Measurements from ENCODE around the gene SURF2.

SURF2 gene

GRCh38 chr9:133408042-133408441 lies 51.7 kb downstream of the SURF2 start:
- no peak overlapping the region for H3K4me3 ChIP-seq (ENCODE audit: low read length, poor library complexity, severe bottlenecking)
- peaks cover 70% of the 10 kb centered on the region; the same call in 1 of the 2 replicates for H3K36me3 ChIP-seq (ENCODE audit: insufficient read depth, low read length)
- no peaks in the 10 kb centered on the region for H3K4me1 ChIP-seq (ENCODE audit: insufficient read depth, low read length, poor library complexity, severe bottlenecking)
- no peak overlapping the region for H3K4me2 ChIP-seq (ENCODE audit: low read depth, low read length, poor library complexity, severe bottlenecking)
- no peaks in the 10 kb centered on the region for H3K9me2 ChIP-seq (replicated peaks; ENCODE audit: low read depth, low read length)
- H3K9me3 ChIP-seq (ENCODE audit: insufficient read depth, low read depth, low read length) = no peaks in the 10 kb centered on the region
- H3K27me3 ChIP-seq (ENCODE audit: insufficient read depth, low read length, poor library complexity, severe bottlenecking) = no peaks in the 10 kb centered on the region
- H4K20me1 ChIP-seq (ENCODE audit: insufficient read depth, low read length, poor library complexity, severe bottlenecking) = no peaks in the 10 kb centered on the region
- H3K79me2 ChIP-seq (ENCODE audit: insufficient read depth, low read length) = peaks cover 4% of the 10 kb centered on the region; the same call in 1 of the 2 replicates
- H2AFZ ChIP-seq (ENCODE audit: low read length) = no peak overlapping the region
- H3K9ac ChIP-seq (ENCODE audit: low read depth, low read length, poor library complexity, severe bottlenecking) = no peak overlapping the region
- no peak for TF ChIP-seq EZH2phosphoT487 (IDR thresholded peaks at IDR 0.05; ENCODE audit: borderline replicate concordance)
- no peak for TF ChIP-seq CTCF (conservative IDR thresholded peaks at IDR 0.05; ENCODE audit: low read length)
- H3F3A ChIP-seq (ENCODE audit: low read depth) = no peaks in the 10 kb centered on the region

Measured in Loucy (cell line).